HepG2 (cell line): ENCODE data around the gene CDK14. TPM values are rescaled to one million over a fixed set of nuclear protein-coding genes. Genes with fewer than 3 reads are reported as not detected.

ENCODE experiments used
- ATAC-seq: fragments of 200-7000 bp; cut with Tn5 transposase; 3 replicates; pipeline ENCODE4 v1.9.1; 2020; ENCODE audit warnings: mild to moderate bottlenecking, moderate library complexity
- BruUV-seq: library from RNA; stranded (reverse); fragments of 400-500 nt; replicated peaks from 2 replicates; lab custom pipeline; 2021; lab: Mats Ljungman, UMichigan
- CTCF ChIA-PET: fragments of 300-600 bp; formaldehyde crosslinking; extraction: SDS; loops from one replicate; lab custom pipeline; 2021; ENCODE audit warnings: low total read pairs, inconsistent platforms, low intra/inter-chr PET ratio; lab: Yijun Ruan, JAX
- POLR2A ChIA-PET: fragments of 350-600 bp; sonication (Branson Sonifier 250); formaldehyde crosslinking; loops from one replicate; lab custom pipeline; 2020; ENCODE audit warnings: antibody characterized with exemption, inconsistent platforms; lab: Yijun Ruan, JAX
- DNase-seq: peaks from one replicate; pipeline ENCODE4 v3.0.0-alpha.2; 2015; ENCODE audit warnings: low spot score
- FAIRE-seq: peaks from 3 replicates; lab custom pipeline; 2011; peaks lifted over from hg19 to GRCh38; lab: Jason Lieb, UNC
- H2AFZ ChIP-seq: one replicate; pipeline ENCODE4 v1.6.1; 2011; ENCODE audit warnings: low read length, inconsistent platforms
- H3K27ac ChIP-seq: fragments of 300-600 bp; 3 replicates; pipeline ENCODE4 v1.8.0; 2011; ENCODE audit warnings: mixed run types, mild to moderate bottlenecking, mixed read lengths, low read length, inconsistent platforms; ENCODE audit not compliant: insufficient read depth; ENCODE audit errors: extremely low read length
- H3K27me3 ChIP-seq, 2 experiments: fragments of 200-600 bp in 1 of 2; 2 replicates in 1 of 2; 3 replicates in 1 of 2; pipeline versions ENCODE4 v1.6.0 to v1.8.0; 2011; ENCODE audit warnings: low read length in 2 of 2, mild to moderate bottlenecking in 2 of 2, moderate library complexity in 2 of 2, inconsistent platforms in 1 of 2; ENCODE audit not compliant: insufficient read depth in 2 of 2, control insufficient read depth in 1 of 2
- H3K36me3 ChIP-seq, 2 experiments: fragments of 200-600 bp in 1 of 2; replicated peaks in 1 of 2; 2 replicates in 1 of 2; 3 replicates in 1 of 2; pipeline versions ENCODE4 v1.5.1 to v1.8.0; 2011; ENCODE audit warnings: low read length in 2 of 2, inconsistent platforms in 1 of 2; ENCODE audit not compliant: insufficient read depth in 2 of 2, control insufficient read depth in 1 of 2
- H3K4me1 ChIP-seq: 2 replicates; pipeline ENCODE4 v1.5.1; 2012; ENCODE audit warnings: low read length, inconsistent platforms; ENCODE audit not compliant: insufficient read depth
- H3K4me2 ChIP-seq: 2 replicates; pipeline ENCODE4 v1.6.0; 2011; ENCODE audit warnings: low read depth, low read length, inconsistent platforms
- H3K4me3 ChIP-seq, 3 experiments: fragments of 200-600 bp in 1 of 3; sonication (generic), shearing (Covaris generic) in 1 of 3; replicated peaks in 1 of 3; 2 replicates each; pipeline ENCODE4 v1.5.1; 2011 to 2016; ENCODE audit warnings: low read length in 3 of 3, inconsistent platforms in 2 of 3, low read depth in 2 of 3, mild to moderate bottlenecking in 2 of 3, control low read depth in 1 of 3, mixed read lengths in 1 of 3; ENCODE audit not compliant: insufficient read depth in 1 of 3
- H3K79me2 ChIP-seq: one replicate; pipeline ENCODE4 v1.6.1; 2011; ENCODE audit warnings: low read length, inconsistent platforms; ENCODE audit not compliant: insufficient read depth
- H3K9ac ChIP-seq: 2 replicates; pipeline ENCODE4 v1.6.0; 2011; ENCODE audit warnings: mild to moderate bottlenecking, low read depth, low read length, inconsistent platforms; ENCODE audit not compliant: insufficient read depth
- H3K9me3 ChIP-seq: 2 replicates; pipeline ENCODE4 v1.5.1; 2012; ENCODE audit warnings: mild to moderate bottlenecking, low read length
- H4K20me1 ChIP-seq: 2 replicates; pipeline ENCODE4 v1.6.0; 2011; ENCODE audit warnings: inconsistent platforms, mild to moderate bottlenecking, low read length, moderate library complexity; ENCODE audit not compliant: insufficient read depth
- PHF8 ChIP-seq: sonication (generic); formaldehyde crosslinking; IDR thresholded peaks from 2 replicates; pipeline ENCODE4 v1.5.0; 2020; ENCODE audit warnings: missing genetic modification reagents
- RNF2 ChIP-seq: fragments of 450-650 bp; conservative IDR thresholded peaks from 2 replicates; pipeline ENCODE4 v1.6.1; 2016; ENCODE audit warnings: low read depth
- SOX6 ChIP-seq, 2 experiments: fragments of 450-650 bp in 1 of 2; sonication (generic) in 1 of 2; formaldehyde crosslinking in 1 of 2; IDR thresholded peaks; 2 replicates each; pipeline versions ENCODE4 v1.4.0 to v1.6.1; 2017 to 2020; ENCODE audit warnings: antibody characterized with exemption in 1 of 2, mild to moderate bottlenecking in 1 of 2, missing genetic modification reagents in 1 of 2
- TBX3 ChIP-seq: fragments of 450-650 bp; IDR thresholded peaks from 2 replicates; pipeline ENCODE4 v1.6.1; 2017; ENCODE audit warnings: antibody characterized with exemption, mild to moderate bottlenecking, inconsistent platforms, borderline replicate concordance
- ZNF709 ChIP-seq: sonication (generic); formaldehyde crosslinking; IDR thresholded peaks from 2 replicates; pipeline ENCODE4 v1.5.0; 2020; ENCODE audit warnings: mild to moderate bottlenecking, missing genetic modification reagents
- WGBS: methylation state at CpG from one replicate; pipeline ENCODE4 v1.1.6; 2017; ENCODE audit warnings: low lambda C conversion rate; 5-methylcytosine and 5-hydroxymethylcytosine counted together
- in situ Hi-C: cut with HindIII; loops from 2 replicates; pipeline ENCODE4 v1.10.0; 2017; ENCODE audit warnings: low pct_unique_long_range_greater_than_20kb; ENCODE audit not compliant: extremely low pct_ligation_motif_present
- intact Hi-C: fragments of 100-400 bp; cut with micrococcal nuclease; formaldehyde crosslinking; loops from one replicate; pipeline ENCODE4 v1.10.0; 2022; ENCODE audit not compliant: unreplicated experiment
- polyA plus RNA-seq, 8 experiments: library from polyadenylated mRNA; depleted of rRNA in 3 of 8; stranded (reverse) in 7 of 8; unstranded in 1 of 8; fragments of >200 nt; fragmentation: Illumina TruSeq in 4 of 8; extraction: Trizol in 4 of 8; gene quantifications; 2 replicates each; pipeline versions ENCODE4 v1.2.1 to v1.2.3, GENCODE V29; 2011 to 2016; ENCODE audit warnings: low read depth in 4 of 8, missing spikeins in 1 of 8, mixed read lengths in 1 of 8; ENCODE audit not compliant: insufficient read depth in 1 of 8
- total RNA-seq, 5 experiments: library from RNA; depleted of rRNA; stranded (reverse); fragments of >200 nt; fragmentation: Illumina TruSeq; extraction: Trizol; gene quantifications; 2 replicates each; pipeline ENCODE4 v1.2.3, GENCODE V29; 2016; ENCODE audit warnings: low read depth in 1 of 5

CDK14 gene
- total and polyA plus RNA-seq, 2 of the 13 experiments (the other 11 are each of a cell fraction or from before 2014, with no cell fraction given), result 0.26 to 0.71 TPM

- 4% methylated on average over 4 of the region's 4 CpGs for WGBS
- H3K4me1 ChIP-seq, result no peaks in the 10 kb centered on the region
- no peaks in the 10 kb centered on the region for H3K36me3 ChIP-seq
- H3K4me2 ChIP-seq, result no peak overlapping the region
- H3K27me3 ChIP-seq, result no peaks in the 10 kb centered on the region
- H3K79me2 ChIP-seq, result no peaks in the 10 kb centered on the region
- CTCF ChIA-PET, result no interaction called here
- FAIRE-seq (no peak), ATAC-seq (no peak), DNase-seq (no peak)
- 0 out of 2 replicates have a peak, but pooled peaks cover 6% of the 10 kb centered on the region for H3K9me3 ChIP-seq
- H3K9ac ChIP-seq, result no peak overlapping the region
- intact Hi-C loops, result no loop called here
- no peak overlapping the region for H3K4me3 ChIP-seq
- BruUV-seq, result no TSS peak
- no peaks in the 10 kb centered on the region for H4K20me1 ChIP-seq
- no peak overlapping the region for H2AFZ ChIP-seq
- H3K27ac ChIP-seq, result no peak overlapping the region
- no peak for TF ChIP-seq ZNF709 (CRISPR knock-in tag)
- TF ChIP-seq TBX3, result no peak
- TF ChIP-seq RNF2, result no peak
- POLR2A ChIA-PET, result no interaction called here
- in situ Hi-C loops, result no loop called here
Observed at GRCh38 chr7:90972906-90973550, 376.9 kb downstream of the CDK14 start.

- no TSS peak for BruUV-seq
- ChIA-PET CTCF (no interaction called here), POLR2A (no interaction called here)
Observed at GRCh38 chr7:90977056-90977455, 380.9 kb downstream of the CDK14 start.

More at GRCh38 chr7:90977056-90977455, 380.9 kb downstream of the CDK14 start:
- Histone ChIP-seq H2AFZ (no peak overlapping the region), H3K27ac (no peak overlapping the region), H3K9ac (no peak overlapping the region), H4K20me1 (no peaks in the 10 kb centered on the region), H3K79me2 (no peaks in the 10 kb centered on the region), H3K4me3 (no peak overlapping the region)
- 59% methylated on average over 5 of the region's 5 CpGs for WGBS
- DNase-seq, result no peak
- TF ChIP-seq SOX6 (IDR thresholded peaks at IDR 0.05) (no peak), SOX6 (CRISPR knock-in tag; IDR thresholded peaks at IDR 0.05) (no peak), PHF8 (CRISPR knock-in tag) (no peak)
- TF ChIP-seq, all 625 proteins: peak for 0
- H3K4me1 ChIP-seq, result no peaks in the 10 kb centered on the region
- intact Hi-C loops (no loop called here), in situ Hi-C loops (no loop called here)
- H3K27me3 ChIP-seq, result no peaks in the 10 kb centered on the region
- H3K4me2 ChIP-seq, result no peak overlapping the region
- ATAC-seq (no peak), FAIRE-seq (no peak)
- no peaks in the 10 kb centered on the region for H3K36me3 ChIP-seq
- H3K9me3 ChIP-seq, result 0 out of 2 replicates have a peak, but pooled peaks cover 6% of the 10 kb centered on the region
